Right lobe of liver (tissue), 6 donors: ENCODE data around the gene NPIPB13. TPM values are rescaled to one million over a fixed set of nuclear protein-coding genes. Genes with fewer than 3 reads are reported as not detected.
"Not testable (repeated sequence)": the region's sequence is repeated elsewhere in the genome, so short reads cannot be mapped to it uniquely, and the experiment has no call there.

ENCODE experiments used
- ATAC-seq, 4 donors: fragments of 200-7000 bp; cut with Tn5 transposase; one replicate each; pipeline ENCODE4 v1.9.1; 2020; ENCODE audit warnings: mild to moderate bottlenecking in 4 of 4, moderate library complexity in 4 of 4
- DNase-seq, 3 donors: peaks; one replicate each; pipeline ENCODE4 v3.0.0-alpha.2; 2020
- H3K27ac ChIP-seq, 3 donors: fragments of 200-600 bp; one replicate each; pipeline ENCODE4 v1.8.0; 2022
- H3K27me3 ChIP-seq, 2 donors: fragments of 200-600 bp; one replicate each; pipeline ENCODE4 v1.8.0; 2022
- H3K36me3 ChIP-seq, 4 donors: fragments of 200-600 bp; sonication (generic) in 1 of 4; one replicate each; pipeline versions ENCODE4 v1.5.1 to v1.8.0; 2017 to 2022; ENCODE audit warnings: control low read depth in 1 of 4
- H3K4me1 ChIP-seq, 4 donors: fragments of 200-600 bp; sonication (generic) in 1 of 4; one replicate each; pipeline versions ENCODE4 v1.5.1 to v1.8.0; 2017 to 2022; ENCODE audit warnings: control low read depth in 1 of 4
- H3K4me3 ChIP-seq, 3 donors: fragments of 200-600 bp; one replicate each; pipeline ENCODE4 v1.8.0; 2022
- H3K9me3 ChIP-seq, 4 donors: fragments of 200-600 bp; sonication (generic) in 1 of 4; one replicate each; pipeline versions ENCODE4 v1.5.1 to v1.8.0; 2017 to 2022; ENCODE audit warnings: control low read depth in 1 of 4
- WGBS: methylation state at CpG from one replicate; pipeline ENCODE4 v1.1.6; 2018; ENCODE audit warnings: low coverage, low lambda C conversion rate; ENCODE audit not compliant: insufficient coverage; ENCODE audit errors: missing lambda C conversion rate; 5-methylcytosine and 5-hydroxymethylcytosine counted together
- intact Hi-C, 2 donors: fragments of 100-400 bp; cut with DNase I; formaldehyde crosslinking; loops; one replicate each; pipeline versions ENCODE4 v1.11.2 to v1.14.1; 2022
- long read RNA-seq: library from polyadenylated mRNA; unstranded; transcript quantifications from one replicate; pipeline ENCODE4 v2.0.0, GENCODE V29; 2019
- total RNA-seq, 6 experiments: library from RNA; depleted of rRNA in 2 of 6; stranded (reverse); fragments of >200 nt in 2 of 6; fragmentation: NEBNext Ultra II Directional in 3 of 6; extraction: Animal tissue kit (Norgen Biotek cat#: 25700) in 3 of 6; gene quantifications; one replicate each; pipeline versions ENCODE4 v1.1.0 to v1.2.4, GENCODE V29; 2016 to 2023
- donor health status: DM: no; HTN: yes; CAD: no.
- donor health status: DM: no; HTN: no; CAD: no.
- donor health status: DM: no; HTN: no; CAD: no.
- donor health status: DM: no; HTN: yes; CAD: no.
- donor health status: DM: no; HTN: yes; CAD: no.

The NPIPB13 gene
- 10 to 100 TPM in 1 of 6 experiments, 1 to 10 TPM in 4, under 1 TPM in 1; 0.99 to 11.2 (median 6.7) TPM for total RNA-seq
- long read RNA-seq, partial matches to known transcripts, result 0 of 1 reads
- long read RNA-seq, other reads (novel, unspliced or antisense), result 1 of 1 reads

- H3K4me3 ChIP-seq, H3K36me3 ChIP-seq, H3K9me3 ChIP-seq, H3K4me1 ChIP-seq, H3K27me3 ChIP-seq, ATAC-seq, H3K27ac ChIP-seq, intact Hi-C loops, DNase-seq: not testable (repeated sequence)
- WGBS, result no CpG with 5 or more reads among the region's 4 CpGs
Observed at GRCh38 chr16:30248379-30248778, at the start of gene NPIPB13. Gene NPIPB13, minus strand, starts transcription at chr16:30248479. Its CDS starts 2,906 bp downstream, at chr16:30245573.

DNA sequence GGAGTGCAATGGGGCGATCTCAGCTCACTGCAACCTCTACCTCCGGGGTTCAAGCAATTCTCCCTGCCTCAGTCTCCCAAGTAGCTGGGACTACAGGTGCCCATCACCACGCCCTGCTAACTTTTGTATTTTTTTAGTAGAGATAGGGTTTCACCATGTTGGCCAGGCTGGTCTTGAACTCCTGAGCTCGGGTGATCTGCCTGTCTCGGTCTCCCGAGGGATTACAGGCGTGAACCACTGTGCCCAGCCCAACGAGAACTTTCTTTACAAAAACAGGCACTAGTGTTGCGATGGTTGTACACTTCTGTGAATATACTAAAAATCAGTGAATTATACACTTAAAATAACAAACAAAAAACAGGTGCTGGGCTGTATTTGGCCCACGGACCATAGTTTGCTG, 34.1 kb upstream of the NPIPB13 start:
- H3K27ac ChIP-seq, intact Hi-C loops, H3K4me1 ChIP-seq, H3K36me3 ChIP-seq, H3K4me3 ChIP-seq, H3K9me3 ChIP-seq, ATAC-seq, H3K27me3 ChIP-seq: not testable (repeated sequence)
- 98% methylated on average over 7 of the region's 10 CpGs for WGBS
- DNase-seq, result peak in 2 of 3 donors; percentile 23 to 34

GRCh38 chr16:30278523-30278922, 30.2 kb upstream of the NPIPB13 start:
- H3K9me3 ChIP-seq, H3K4me1 ChIP-seq, H3K27ac ChIP-seq, ATAC-seq, H3K27me3 ChIP-seq, H3K36me3 ChIP-seq, DNase-seq, intact Hi-C loops, H3K4me3 ChIP-seq: not testable (repeated sequence)
- WGBS, result no CpG with 5 or more reads among the region's 3 CpGs

- H3K4me1 ChIP-seq, H3K36me3 ChIP-seq, H3K27me3 ChIP-seq, H3K9me3 ChIP-seq, H3K27ac ChIP-seq, intact Hi-C loops, H3K4me3 ChIP-seq, ATAC-seq: not testable (repeated sequence)
- DNase-seq, result peak; percentile 2 to 41 (median 40)
- 84% methylated on average over 3 of the region's 5 CpGs for WGBS
Observed at GRCh38 chr16:30217082-30217481, 31.2 kb downstream of the NPIPB13 start.

DNA sequence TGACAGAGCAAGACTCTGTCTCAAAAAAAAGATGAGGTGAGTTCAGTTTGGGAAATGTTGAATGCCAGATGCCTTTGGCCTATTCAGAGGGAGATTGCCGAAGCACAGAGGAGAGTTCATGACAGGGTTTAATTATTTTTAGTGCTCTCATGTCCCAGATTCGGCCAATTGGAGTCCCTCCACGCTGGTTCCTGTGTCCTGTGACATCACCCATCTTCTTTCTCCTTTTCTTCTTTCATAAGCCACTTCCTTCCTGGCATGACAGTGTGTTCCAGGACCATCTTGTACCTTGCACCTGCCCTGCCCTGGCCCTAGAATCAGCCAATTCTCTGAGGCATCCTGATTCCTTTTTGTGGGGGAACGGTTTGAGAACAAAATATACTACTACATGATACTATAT, 36.9 kb downstream of the NPIPB13 start:
- DNase-seq, intact Hi-C loops, H3K4me3 ChIP-seq, H3K36me3 ChIP-seq, H3K9me3 ChIP-seq, H3K27ac ChIP-seq, H3K27me3 ChIP-seq, H3K4me1 ChIP-seq: not testable (repeated sequence)
- WGBS, result no CpG with 5 or more reads among the region's 4 CpGs
- peak in 1 of 4 donors; percentile 29 for ATAC-seq

- H3K4me1 ChIP-seq, H3K27me3 ChIP-seq, H3K27ac ChIP-seq, H3K4me3 ChIP-seq, intact Hi-C loops, H3K36me3 ChIP-seq, H3K9me3 ChIP-seq: not testable (repeated sequence)
- WGBS, result 27% methylated on average over 3 of the region's 6 CpGs
- peak; percentile 15 to 62 (median 46) for ATAC-seq
- DNase-seq, result peak in 2 of 3 donors; percentile 23 to 42
Observed at GRCh38 chr16:30209032-30209431, 39.2 kb downstream of the NPIPB13 start.

- H3K27ac ChIP-seq, H3K9me3 ChIP-seq, intact Hi-C loops, H3K36me3 ChIP-seq, H3K4me1 ChIP-seq, H3K27me3 ChIP-seq, H3K4me3 ChIP-seq: not testable (repeated sequence)
- 40% methylated on average over 2 of the region's 9 CpGs for WGBS
- peak in 1 of 3 donors; percentile 29 for DNase-seq
- peak; percentile 18 to 57 (median 30) for ATAC-seq
Observed at GRCh38 chr16:30207063-30207704, 41.1 kb downstream of the NPIPB13 start.

- H3K27ac ChIP-seq, DNase-seq, H3K4me1 ChIP-seq, H3K36me3 ChIP-seq, intact Hi-C loops, H3K9me3 ChIP-seq, H3K27me3 ChIP-seq: not testable (repeated sequence)
- ATAC-seq, result peak; percentile 6 to 35 (median 22)
- WGBS, result no CpG with 5 or more reads among the region's 33 CpGs
- H3K4me3 ChIP-seq, result peak overlapping the region in 2 of 3 donors; percentile 36 to 50
Observed at GRCh38 chr16:30206252-30206651, 42.0 kb downstream of the NPIPB13 start.

DNA sequence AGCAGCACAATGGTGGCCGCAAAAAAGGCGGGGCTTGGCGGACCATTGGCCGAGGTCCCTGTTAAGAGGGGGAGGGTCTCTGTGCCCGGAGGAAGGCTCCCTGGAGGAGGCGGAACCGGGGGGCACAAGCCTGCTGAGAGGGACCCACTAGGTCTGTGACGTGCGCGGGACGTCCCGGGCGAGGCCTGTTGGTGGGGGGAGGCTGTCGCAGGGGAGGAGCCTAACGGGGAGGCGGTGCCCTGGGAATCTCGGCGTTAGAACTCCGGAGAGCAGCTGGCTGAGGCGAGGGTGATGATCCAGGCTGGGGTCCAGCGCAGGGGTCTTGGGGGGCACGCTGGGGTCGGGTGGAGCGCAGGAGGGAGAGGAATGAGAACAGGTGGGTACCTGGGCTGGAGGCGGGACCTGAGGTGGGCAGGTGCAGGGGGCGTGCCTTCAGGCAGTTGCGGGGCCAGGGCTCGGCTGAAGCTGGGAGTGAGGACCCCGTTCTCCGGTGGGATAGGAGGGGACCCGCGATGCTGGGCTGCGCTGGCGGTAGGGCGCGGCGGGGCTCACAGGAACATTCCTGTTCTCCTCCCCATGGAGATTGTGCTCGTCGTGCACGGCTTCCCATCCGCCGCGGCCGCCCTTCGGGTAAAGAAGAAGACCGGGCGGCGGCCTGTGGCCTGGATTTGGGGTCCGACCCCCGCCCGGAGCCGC, 42.6 kb downstream of the NPIPB13 start:
- H3K4me3 ChIP-seq, result peak overlapping the region in 2 of 3 donors; percentile 36 to 50
- H3K36me3 ChIP-seq, intact Hi-C loops, H3K27ac ChIP-seq, H3K9me3 ChIP-seq, H3K4me1 ChIP-seq, H3K27me3 ChIP-seq: not testable (repeated sequence)
- peak; percentile 17 to 55 (median 40) for DNase-seq
- 6% methylated on average over 8 of the region's 52 CpGs for WGBS
- ATAC-seq, result peak; percentile 55 to 64 (median 60)

GRCh38 chr16:30199608-30200343, 48.5 kb downstream of the NPIPB13 start:
- H3K4me3 ChIP-seq, DNase-seq, H3K9me3 ChIP-seq, H3K4me1 ChIP-seq, intact Hi-C loops, H3K36me3 ChIP-seq, H3K27ac ChIP-seq, H3K27me3 ChIP-seq: not testable (repeated sequence)
- peak; percentile 76 to 83 (median 83) for ATAC-seq
- WGBS, result no CpG with 5 or more reads among the region's 15 CpGs

GRCh38 chr16:30199049-30199448, 49.2 kb downstream of the NPIPB13 start, which contains the start of gene SULT1A3:
Gene SULT1A3, plus strand, starts transcription at chr16:30199255. Its CDS starts 1,474 bp downstream, at chr16:30200729.
- H3K36me3 ChIP-seq, DNase-seq, H3K27ac ChIP-seq, H3K9me3 ChIP-seq, intact Hi-C loops, H3K4me3 ChIP-seq, H3K27me3 ChIP-seq, H3K4me1 ChIP-seq: not testable (repeated sequence)
- WGBS, result no CpG with 5 or more reads among the region's 3 CpGs
- peak; percentile 5 to 31 (median 16) for ATAC-seq
